ENCODE data around the gene TPP2.

TPP2 gene

DNA sequence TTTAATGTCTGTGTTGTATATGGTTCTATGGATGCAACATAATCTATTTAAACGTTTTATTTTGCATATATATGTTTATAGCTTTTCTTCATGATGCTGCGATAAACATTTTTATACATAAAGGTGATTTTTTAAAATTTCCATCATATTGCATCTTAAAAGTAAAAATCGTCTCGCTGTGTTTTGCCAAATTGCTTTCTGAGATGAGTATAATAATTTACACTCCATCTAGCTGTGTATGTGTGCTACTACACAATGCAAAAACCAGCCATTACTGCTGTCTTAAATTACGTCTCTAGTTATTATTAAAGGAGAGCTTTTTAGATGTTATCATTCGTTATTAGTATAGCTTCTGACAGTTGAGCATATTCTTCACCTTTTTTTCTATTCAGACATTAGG is 60.8 kb downstream of the TPP2 start:
- DNase-seq (ENCODE audit: low spot score), result no peak

DNA sequence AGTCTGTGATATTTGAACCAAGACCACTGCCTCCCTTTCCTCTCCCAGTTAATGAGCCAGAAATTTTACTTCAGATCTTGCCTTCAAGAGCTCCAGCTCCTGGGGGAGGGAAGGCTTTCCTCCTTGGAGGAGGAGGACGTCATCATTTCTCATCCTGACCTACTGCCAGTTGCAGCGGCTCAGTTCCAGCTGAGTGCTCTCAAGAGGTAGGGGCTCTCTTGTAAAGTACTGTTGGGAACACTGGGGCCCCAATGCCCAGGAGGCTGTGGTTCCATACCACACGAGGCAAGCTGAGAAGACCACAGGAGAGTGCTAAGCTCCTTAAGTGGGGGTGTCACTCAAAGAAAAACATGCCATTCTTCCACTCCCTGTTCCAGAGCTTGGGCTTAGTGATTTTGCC is 61.9 kb downstream of the TPP2 start:
- DNase-seq (ENCODE audit: low spot score), result no peak

GRCh38 chr13:102659168-102659713 is 62.5 kb downstream of the TPP2 start:
- no peak for DNase-seq (ENCODE audit: low spot score)

GRCh38 chr13:102667023-102667422 is 70.2 kb downstream of the TPP2 start:
- no peak for DNase-seq (ENCODE audit: low spot score)

DNA sequence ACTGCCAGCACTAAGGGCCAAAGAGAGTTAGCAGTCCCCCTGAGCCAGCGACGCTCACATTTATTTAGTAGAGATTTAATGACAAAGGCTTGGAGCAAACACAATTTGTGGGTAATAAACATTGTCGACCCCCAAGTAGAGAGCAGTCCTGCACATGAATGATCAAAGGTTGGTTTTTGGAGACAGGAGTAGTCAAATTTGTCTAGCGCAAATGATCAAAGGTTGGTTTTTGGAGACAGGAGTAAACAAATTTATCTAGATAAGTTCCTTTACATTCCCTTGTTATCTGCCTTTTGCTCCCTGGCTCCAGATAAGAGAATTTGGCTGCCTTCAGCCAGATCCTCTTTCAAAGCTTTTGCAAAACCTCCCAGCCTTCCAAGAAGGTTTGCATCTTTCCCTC is 71.1 kb downstream of the TPP2 start:
- DNase-seq (ENCODE audit: low spot score), result no peak

DNA sequence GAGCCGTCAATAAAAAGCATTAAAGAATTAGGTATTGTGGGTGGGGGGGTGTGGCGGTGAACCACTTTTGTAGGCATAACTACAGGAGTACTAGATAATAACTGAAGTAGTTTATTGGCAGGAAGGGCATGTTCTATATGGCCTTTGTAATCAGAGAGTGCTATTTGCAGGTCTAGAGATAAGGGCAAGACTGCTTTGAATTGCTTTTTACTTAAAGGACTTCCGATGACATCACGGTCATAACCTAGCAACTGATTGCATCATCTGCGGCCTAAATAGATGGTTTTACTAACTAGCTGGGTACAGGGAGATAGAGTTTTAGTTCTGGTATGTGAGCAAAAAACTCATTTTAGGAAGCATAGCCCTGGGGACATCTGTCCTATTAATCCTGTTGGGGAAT is 73.3 kb downstream of the TPP2 start:
- no peak for DNase-seq (ENCODE audit: low spot score)

- no peak for DNase-seq (ENCODE audit: low spot score)
Observed at GRCh38 chr13:102675115-102675514, 78.3 kb downstream of the TPP2 start.

DNA sequence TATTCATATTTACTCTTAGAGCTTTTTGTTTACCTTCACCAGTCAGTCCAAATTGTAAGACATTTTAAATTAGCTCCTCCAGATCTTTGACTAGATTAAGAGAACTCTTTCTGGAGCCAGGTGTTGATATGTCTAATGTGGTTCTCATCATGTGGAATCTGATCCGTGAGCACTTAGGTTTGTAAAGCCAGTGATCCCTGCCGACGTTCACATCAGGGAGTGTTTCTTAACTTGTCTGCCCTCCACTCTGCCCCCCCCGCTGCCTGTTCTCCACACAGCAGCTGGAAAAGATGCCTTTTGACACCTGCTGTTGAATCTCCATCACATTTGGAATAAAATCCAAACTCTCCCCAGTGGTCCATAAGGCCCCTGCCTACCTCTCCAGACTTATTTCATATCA is 80.3 kb downstream of the TPP2 start:
- no peak for DNase-seq (ENCODE audit: low spot score)

DNA sequence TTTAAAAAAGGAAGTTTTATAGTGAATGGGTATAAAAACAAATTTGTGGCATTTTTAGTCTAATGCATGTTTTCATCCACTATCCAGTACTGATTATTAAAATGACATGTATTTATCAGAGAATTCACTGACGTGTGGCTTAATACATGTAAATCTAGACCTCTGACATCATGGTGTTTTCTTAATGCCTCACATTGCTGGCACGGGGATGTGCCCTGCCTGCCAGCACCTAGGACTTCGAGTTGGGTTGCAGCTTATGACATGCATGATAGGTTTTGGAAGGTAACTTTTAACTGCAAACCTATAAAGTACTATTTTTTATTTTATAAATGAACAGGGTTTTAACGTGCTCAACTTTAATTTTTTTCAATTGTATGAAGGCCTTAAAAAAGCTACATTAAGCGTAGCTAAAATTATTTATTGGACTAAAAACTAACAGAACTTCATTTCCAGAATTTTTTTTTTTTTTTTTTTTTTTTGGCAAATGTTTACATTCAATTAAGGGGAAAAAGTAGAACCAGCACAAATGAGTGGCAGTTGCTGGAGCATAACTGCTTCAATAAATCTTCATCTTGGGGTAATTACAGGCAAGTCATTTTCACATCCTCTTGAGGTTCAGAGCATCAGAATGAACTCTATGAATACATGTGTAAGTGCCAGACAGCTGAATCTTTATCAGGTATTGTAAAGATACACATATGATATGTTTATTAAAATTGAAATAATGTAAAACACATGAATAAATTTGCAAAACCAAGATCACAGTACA is 81.7 kb downstream of the TPP2 start:
- no peak for DNase-seq (ENCODE audit: low spot score)

DNA sequence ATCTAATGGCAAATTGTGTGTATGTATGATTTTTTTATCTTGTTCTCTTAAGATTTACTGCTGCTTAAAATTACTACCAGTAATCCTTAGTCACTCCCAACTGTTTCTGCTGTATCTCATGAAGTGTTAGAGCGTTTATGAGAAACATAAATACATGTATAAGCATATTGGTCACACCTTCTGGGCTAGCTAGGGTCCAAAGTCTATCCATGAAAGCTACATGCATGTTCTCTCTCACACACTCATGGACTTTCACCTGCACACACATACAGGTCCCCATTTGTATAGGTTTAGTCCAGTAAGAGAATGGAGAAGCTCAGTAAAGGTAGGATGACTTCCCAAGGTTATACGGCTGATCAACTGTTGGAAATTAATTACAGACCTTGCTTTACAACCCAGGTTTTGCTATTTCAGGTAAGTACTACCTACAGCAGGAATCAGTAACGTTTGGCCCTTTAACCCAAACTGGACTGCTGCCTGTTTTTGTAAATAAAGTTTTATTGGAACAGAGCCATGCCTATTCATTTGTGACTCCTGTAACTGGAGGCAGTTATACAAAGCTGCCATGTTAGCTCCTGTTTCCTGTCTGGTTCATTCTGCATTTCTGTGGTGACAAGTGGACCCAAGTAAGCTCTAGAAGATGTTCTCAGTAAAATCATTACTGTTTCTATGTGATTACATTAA is 82.8 kb downstream of the TPP2 start:
- DNase-seq (ENCODE audit: low spot score), result no peak

GRCh38 chr13:102680133-102680717 is 83.4 kb downstream of the TPP2 start:
- DNase-seq (ENCODE audit: low spot score), result no peak

GRCh38 chr13:102680842-102681740 is 84.3 kb downstream of the TPP2 start:
- DNase-seq (ENCODE audit: low spot score), result no peak

GRCh38 chr13:102682211-102682610 is 85.4 kb downstream of the TPP2 start:
- DNase-seq (ENCODE audit: low spot score), result no peak

DNA sequence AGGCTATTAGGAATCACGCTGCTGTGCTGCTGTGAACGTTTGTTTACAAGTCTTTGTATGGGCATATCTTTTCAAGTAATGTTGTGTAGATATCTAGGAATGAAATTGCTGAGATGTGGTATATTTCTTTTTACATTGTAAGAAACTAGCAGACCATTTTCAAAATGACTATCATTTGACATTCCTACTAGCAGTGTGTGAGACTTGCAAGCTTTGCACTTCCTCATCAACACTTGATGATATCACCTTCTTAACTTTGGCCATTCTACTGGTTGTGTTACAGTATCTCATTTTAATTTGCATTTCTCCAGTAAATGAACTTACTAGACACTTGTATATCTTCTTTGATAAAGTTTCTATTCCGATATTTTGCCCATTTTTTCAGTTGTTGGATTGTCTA is 85.9 kb downstream of the TPP2 start:
- no peak for DNase-seq (ENCODE audit: low spot score)

DNA sequence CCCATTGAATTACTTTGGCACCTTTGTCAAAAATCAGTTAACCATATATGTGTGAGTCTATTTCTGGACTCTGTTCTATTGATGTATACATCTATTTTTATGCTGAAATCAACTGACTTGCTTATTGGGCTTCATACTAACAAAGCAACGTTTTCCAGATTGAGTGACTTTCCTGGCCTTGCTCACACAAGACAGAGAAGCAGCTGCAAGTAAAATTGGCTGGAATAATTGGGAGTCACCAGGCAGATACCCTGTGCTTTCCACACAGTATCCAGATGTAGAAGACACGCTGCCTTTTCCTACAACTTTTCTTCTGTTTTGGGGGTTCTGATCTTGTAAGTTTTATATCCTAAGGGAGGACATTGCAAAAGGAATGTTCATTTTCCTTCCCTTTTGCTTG is 86.9 kb downstream of the TPP2 start:
- DNase-seq (ENCODE audit: low spot score), result no peak

DNA sequence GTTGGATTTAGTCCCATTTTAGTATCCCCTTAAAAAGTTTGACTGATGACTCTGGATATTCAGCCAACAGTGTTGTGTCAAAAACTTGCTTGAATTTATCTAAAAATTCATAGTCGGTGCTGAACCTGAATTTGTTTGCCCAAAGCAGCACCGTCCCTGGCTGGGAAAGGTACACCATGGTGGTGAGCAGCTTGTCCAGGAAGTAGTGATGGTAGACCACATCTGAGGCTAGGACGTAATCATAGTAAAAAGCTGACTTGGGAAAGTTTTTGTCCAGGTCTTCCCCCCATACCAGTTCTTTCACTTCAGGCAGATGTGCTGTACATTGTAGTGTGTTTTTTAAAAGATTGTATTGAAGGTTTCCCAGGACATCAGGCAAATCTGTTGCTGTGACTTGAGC is 89.2 kb downstream of the TPP2 start:
- no peak for DNase-seq (ENCODE audit: low spot score)

- no peak for DNase-seq (ENCODE audit: low spot score)
Observed at GRCh38 chr13:102687520-102687919, 90.7 kb downstream of the TPP2 start.

- DNase-seq (ENCODE audit: low spot score), result no peak
Observed at GRCh38 chr13:102688306-102688973, 91.7 kb downstream of the TPP2 start.

- no peak for DNase-seq (ENCODE audit: low spot score)
Observed at GRCh38 chr13:102690883-102691282, 94.1 kb downstream of the TPP2 start.

DNA sequence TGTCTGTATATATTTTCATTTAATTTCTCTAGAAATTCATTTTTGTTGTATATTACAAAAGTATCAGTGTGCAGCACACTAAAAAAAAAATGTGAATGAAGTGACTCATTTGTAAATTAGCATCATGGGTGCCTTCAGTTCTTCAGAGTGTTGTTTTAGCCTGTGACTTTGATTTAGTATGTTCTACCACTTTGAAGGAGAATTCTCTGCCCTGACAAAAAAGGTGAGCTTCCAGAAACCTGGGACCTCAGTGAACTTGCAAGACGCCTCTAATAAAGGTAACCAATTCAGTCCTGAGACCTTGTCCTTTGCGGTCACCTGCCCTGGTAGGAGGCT is 95.7 kb downstream of the TPP2 start:
- no peak for DNase-seq (ENCODE audit: low spot score)

DNA sequence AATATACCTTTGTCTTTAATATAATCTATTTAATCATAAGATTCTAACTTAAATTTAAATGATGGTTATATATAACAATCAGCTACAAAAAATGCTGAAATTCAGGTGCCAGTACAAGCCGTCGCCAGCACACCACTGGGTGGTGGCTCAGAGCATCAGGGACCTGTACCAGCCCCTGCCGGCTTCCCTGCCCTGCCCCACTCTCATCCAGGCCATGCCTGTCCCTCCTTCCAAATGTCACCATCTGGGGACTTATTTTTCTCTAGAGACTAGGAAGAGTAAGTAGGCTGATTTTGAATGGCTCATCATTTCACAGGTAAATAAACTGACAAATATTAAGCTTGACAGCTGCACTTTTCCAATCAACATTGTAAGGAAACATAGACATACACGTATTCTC is 96.5 kb downstream of the TPP2 start:
- DNase-seq (ENCODE audit: low spot score), result no peak

DNA sequence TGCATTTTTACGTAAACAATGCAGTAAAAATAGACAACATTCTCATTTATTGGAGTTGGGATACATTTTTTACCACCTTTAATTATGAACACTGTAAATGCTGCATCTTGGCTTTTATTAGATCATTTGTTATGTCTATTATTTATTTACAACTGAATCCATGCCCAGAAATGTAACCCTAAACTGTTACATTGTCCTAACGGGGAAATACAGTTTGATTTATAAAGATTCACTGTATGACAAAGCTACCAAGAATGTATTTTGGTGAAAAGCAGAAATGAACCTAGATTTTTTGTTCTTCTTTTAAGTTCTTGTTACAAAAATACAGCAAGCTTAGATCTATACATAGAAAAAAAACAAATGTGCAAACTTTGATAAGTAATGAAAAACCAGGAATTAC is 97.0 kb downstream of the TPP2 start:
- no peak for DNase-seq (ENCODE audit: low spot score)
